ENCODE measurements around the gene EPHB1.
"Not testable (repeated sequence)": the region's sequence is repeated elsewhere in the genome, so short reads cannot be mapped to it uniquely, and the experiment has no call there.

Gene EPHB1

DNA sequence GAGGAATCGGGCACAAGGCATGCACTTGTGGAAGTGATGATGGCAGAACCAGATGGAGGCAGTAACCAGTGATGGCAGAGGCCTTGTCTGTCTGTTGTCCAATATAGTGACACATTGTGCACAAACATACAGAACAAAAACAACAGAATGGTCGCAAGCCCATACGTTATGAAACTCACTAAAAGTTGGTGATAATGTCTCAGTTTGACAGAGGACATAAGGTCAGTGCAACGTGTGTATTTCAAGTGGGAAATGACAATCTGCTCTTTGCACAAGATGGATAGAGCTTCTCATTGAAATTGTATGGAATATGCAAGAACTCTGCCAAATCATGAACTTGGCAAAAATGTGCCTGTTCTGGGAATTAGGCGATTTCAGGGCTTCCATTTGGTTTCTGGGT is 169.2 kb downstream of the EPHB1 start:
- DNase-seq = no peak

DNA sequence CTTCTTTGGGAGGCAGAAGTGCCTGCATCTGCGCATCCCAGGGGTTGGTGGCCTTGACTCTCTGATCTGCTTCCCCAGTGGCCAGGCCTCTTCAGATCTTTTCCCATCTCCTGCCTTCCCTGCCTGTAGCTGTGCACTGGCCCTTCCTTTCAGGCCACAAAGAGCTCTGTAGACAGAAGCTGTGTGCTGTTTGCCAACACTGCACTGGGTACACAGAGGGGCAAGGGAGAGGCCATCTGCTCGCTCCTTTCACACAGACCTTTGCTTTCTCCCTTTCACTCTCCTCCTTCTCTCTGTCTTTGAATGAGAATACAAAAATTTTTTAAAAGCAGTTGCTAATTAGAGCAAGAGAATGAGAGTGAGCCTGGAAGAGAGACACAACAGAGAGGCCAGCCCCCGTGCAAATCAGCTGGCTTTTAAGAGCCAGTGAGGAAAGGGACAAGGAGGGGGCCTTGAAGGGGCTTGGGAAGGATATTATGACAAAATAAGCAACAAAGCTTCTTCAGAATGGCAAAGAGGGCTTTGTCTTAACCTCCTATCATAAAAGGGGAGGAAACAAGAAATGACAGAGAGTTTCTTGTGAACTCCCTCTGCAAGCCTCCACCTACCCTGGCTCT is 170.9 kb downstream of the EPHB1 start:
- DNase-seq = no peak

DNA sequence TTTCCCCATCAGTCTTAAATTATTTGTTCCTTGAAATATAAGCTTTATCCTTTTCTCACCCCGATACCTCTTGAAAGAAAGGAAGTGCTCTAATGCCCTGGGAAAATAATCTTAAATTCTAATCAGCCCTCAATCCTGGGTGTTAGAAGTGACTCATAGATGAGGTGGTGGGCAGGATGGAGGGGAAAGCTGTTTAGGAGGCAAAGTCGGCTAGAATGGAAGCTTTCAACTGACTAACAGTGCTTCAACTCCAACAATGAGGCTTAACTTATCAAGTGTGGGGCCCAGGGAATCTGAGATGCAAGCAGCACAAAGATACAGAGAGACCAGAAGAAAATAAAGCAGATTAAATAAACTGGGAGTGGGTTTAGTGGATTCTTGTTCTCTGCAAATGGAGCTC is 175.8 kb downstream of the EPHB1 start:
- no peak for DNase-seq

DNA sequence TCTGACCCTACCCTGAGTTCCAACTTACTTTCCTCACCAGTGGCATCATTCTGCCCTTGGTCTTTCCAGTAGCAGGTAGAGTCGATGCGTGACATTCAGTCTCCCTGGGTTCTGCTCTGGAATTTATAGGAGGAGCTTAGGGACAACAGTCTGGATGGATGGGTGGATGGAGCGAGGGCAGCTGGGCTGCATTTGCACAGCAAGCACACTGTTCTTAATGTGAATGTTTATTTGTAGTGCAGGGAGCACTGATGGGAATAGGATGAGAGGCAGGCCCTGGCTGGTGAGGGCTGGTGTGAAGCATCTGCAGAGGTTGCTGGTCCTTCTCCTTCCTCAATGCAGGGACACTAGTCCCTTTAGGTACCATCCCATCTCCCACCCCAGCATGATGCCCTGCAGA is 176.2 kb downstream of the EPHB1 start:
- DNase-seq = no peak

DNA sequence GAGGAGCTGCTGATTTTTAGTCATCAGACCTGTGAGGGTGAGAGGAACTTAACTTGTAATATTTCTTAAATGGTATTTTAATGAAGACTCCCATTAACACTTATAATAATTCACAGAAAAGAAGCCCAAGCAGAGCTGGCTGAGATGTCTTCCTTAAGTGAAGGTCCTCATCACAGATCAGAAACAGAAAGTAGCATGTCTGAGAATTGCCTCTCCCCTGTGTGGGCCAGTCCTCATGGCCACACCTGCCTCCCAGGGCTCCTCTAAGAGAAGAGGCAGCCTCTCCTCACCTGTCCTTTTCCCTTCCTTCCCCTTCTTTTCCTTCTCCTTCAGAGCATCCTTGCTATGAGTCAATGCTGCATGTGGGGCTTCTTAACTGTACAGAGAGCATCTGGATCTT is 176.8 kb downstream of the EPHB1 start:
- not testable (repeated sequence) for DNase-seq

DNA sequence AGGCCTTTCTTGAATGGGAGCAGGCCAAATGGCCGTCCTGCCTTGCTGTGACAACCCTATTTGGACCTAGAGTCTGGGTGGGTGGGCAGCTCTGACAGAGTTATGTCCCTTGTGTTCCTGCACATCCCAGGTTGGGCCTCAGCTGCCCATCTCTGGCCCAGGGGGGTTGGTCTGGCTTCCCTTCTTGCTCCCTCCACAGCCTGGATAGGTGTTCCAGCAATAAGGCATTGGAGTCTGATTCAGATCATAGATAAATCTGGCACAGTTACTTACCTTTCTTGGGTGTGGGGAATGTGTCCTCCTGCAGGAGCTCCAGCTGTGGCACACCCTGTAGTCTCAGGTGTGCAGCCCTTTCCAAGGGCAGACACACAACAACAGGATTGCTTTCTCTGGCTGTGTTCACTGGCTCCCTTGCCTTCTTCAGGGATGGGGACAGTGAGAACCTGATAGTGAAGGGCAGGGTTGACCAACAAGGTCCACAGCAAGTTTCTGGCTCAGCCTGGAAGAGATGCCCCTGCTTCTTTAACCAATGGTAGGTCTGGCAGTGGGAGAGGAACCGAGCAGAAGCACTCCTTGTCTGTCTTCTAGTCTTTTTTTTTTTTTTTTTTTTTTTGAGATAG is 177.9 kb downstream of the EPHB1 start:
- DNase-seq = no peak

DNA sequence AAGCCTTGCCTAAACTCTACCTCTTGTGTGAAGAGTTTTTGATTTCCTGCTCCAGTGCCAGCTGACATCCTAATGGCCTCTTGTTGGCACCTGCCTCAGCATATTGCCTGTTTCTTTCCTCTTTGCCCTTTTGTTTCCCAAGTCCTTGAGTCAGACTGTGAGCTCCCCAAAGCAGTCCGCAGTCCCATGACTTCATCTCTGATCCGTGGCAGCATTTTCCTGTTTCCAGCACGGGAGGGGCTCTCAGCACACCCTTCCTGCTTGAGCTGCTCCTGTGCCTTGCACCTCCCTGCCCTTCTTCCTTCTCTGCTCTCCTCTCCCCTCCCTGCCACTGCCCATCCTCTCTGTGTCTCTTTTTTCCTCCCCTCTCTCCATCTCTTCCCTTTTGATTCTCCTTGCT is 179.6 kb downstream of the EPHB1 start:
- DNase-seq = no peak

DNA sequence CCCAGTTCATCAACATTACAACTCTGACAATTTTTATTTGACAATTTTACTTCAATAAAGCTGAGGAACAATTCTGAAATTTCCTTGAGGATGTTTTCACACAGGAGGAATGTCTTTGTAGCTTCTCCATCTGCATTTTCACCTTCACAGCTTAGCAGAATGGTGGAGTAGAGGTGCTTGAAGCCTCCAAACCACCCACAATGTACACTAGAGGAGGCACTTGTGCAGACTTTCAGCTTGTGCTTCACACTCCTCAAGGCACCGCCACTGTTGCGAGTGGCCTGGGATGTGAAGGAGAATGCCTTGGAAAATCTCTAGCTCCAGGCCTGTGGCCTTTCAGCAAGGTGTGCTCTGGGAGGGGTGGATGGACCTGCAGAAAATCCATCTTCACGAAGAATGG is 181.9 kb downstream of the EPHB1 start:
- DNase-seq = no peak

DNA sequence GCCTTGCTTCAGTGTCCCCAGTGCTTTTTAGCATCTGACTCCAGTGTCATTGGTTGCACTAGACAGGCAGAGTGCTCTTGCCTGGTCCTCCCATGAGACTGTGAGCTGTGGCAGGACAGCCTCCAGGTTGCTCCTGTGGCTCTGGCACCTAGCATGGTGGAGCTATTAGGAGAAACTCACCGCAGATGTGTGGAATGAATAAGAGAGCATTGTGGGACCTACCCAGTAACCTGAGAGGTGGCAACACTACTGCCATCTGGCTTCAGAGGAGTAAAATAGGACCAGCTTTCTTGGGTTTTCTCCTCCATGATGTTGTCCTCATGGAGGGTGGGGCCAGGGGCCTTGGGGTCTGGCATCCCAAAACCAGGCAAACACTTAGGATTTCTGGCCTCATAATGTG is 183.6 kb downstream of the EPHB1 start:
- no peak for DNase-seq

DNA sequence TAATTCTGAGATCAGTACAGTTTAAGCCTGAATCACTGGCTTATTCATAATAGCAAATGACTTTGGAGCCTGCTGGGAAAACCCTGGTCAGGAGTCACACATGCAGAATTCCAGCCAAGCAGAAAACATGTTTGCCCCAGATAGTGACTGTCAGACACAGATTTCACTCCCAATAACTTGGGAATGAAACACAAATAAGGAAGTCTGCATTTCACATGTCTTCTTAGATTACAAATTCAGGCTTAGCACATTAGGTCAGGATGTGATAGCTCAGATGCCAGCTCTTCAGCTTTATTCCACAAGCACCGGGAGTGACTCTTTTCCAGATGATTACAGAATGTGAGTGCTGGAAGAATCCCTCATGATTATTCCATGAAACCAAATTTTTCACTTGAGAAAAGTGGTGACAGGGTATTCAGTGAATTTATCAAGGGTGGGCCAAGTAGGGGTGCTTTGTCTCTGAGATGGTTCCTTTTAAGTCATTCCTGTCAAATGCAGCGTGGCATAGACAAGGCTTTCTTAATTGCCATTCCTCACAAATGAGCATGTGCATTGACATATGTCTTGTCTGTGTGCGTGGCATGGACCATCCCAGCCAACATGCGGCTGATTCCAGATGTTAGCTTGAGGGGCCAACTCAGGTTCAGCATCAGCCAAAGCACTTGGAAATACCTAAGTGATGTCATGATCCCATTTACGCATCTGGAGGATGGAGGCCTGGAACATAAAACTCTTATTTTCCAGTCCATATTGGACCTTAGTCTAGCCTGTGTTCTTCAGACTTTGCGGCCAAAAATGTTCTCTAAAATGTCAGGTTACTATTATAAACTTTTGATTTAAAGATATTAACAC is 191.0 kb downstream of the EPHB1 start:
- no peak for DNase-seq

DNA sequence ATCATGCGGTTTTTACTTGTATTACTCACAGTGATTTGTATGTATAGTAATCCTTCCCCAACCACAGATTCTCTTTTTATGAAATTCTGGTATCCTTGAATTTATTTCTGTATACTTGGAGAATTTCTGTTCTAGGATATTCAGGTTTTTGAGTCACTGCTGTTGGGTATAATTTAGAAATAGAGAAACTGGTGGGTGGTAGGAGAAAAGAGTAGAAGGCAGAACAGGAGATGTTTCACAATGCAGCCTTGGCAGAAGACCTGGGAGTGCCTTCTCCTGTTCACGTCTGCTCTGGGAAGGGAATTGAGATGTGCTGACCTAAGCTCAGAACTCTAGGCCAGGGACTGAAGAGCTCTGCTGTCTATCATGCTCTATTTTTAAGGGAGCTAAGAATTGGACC is 193.6 kb downstream of the EPHB1 start:
- no peak for DNase-seq

DNA sequence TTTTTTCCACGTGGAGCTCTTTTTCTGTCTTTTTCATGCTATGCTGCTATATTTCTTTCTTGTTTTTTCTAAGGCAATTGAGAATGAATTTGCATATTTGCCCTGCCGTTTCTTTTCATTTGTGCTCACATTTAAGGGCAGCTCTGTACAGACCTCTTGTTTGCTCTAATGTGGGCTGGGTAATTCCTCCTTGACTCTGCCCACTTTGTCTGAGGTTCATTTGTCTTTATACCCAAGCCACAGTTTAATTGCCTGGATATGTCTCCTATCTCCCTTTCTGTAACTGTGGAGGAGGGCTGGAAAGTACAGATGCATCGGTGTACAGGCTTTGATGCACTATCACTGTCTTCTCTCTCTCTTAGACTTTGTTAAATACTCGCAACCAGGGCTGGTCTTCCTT is 195.9 kb downstream of the EPHB1 start:
- DNase-seq = no peak

DNA sequence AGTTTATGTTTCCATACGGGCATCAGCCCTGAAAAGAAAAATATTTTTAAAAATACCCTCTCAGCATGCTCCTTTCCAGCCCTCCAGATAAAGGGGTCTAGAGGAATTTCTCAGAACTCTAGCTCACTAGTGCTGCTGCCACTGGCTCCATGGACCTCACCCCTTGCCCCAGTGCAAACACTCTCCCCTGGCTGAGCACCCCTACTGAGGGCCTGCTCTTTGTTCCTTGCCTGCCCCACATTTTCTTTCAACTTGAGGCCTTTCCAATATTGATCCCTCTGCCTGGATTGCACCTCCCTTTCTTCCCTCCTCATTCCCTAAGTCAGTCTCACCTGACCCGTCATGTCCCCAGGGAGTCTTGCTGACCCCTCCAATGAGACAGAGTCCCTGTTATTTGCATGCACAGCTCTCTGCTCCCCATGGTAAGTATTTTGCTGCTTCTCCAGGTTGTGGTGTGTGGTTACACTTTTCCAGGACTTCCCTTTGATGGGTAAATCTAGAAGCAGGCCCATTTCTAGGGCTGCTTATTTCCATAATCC is 196.5 kb downstream of the EPHB1 start:
- DNase-seq = no peak

DNA sequence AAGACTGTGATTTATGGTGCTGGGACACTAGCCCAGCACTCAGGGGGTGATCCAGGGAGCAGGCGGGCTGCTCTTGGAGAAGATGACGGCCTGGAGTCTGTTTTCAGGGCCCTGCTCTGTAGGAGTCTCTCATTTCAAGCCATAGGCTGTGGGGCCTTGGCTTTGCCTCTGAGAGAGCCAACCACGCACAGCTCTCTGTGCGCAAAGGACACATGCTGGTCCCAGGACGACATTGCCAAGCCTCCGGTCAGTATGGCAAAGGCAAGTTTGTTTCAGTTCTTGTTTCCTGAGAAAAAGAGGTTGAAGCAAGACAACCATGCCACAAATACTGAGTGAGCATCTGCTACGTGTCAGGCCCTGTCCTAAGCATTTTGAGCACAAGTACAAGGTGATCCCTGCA is 197.1 kb downstream of the EPHB1 start:
- DNase-seq = no peak

DNA sequence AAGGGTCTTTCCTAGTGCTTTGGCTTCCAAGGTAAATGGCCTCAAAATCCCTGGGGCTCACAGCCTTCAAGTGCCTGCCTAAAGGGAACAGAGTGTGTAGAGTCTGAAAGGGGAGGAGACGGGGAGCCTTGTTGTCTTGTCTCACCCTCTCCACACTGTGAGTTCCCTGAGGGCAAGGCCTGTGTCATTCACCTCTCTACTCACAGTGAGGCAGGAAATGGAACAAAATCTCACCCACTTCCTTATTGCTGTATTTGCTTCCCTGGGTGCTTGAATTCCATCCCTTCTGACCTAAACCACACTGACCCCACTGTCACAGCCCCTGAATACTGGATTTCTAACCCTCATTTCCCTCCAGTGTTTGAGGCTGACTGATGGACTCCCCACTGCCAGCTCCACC is 197.5 kb downstream of the EPHB1 start:
- no peak for DNase-seq

DNA sequence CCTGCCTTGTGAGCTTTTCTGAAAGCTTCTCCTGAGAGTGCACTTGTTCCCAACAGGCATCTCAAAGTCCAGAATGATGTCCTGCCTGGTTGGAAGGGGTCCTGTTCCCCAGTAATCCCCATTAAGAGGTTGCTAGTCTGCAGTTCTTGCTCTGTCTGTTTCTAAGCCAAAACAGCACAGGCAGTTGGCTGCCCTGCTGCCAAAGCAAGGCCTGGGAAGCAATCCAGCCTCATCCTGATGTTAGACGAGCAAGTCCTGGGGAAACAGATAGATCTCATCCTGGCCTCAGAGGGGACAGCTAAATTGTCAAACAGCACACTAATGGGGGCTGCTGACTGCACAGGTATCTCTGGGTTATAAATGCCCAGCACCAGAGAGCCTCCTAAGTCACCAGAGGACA is 198.0 kb downstream of the EPHB1 start:
- DNase-seq = no peak

DNA sequence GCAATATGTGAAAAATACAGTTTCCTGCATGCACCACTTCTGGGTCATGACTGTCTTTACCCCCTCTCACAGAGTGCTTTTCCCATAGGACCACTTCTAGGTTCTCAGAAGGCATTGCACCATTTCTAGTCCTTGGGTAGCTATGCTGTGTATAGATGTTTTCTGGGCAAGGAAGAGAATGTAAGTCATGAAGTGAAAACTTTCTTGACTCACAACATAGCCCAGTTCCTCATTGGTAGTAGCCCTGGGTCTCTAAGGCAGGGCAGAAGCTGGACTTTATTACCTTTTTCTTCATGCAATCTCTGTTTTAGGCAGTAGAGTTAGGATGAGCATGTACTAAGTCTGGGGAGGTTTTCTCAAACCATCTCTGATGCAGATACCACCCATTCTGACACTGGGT is 203.1 kb downstream of the EPHB1 start:
- DNase-seq = no peak

DNA sequence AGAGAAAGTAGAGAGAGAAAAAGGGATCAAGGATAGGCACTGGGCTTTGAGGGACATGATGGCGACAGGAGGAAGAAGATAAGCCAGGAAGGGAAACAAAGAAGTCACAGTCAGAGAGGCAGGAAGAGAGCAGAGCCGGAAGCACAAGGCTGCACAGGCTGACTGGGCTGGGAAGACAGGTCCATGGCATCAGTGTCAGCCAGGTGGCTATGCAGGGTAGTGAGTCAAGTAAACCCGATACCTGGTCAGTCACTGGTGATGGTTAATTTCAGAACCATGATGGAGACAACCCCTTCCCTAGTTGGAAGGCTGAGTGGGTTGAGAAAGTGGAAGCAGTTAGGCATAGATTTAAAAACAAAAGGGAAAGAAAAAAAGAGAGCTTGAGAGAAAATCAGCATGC is 203.8 kb downstream of the EPHB1 start:
- DNase-seq = no peak

DNA sequence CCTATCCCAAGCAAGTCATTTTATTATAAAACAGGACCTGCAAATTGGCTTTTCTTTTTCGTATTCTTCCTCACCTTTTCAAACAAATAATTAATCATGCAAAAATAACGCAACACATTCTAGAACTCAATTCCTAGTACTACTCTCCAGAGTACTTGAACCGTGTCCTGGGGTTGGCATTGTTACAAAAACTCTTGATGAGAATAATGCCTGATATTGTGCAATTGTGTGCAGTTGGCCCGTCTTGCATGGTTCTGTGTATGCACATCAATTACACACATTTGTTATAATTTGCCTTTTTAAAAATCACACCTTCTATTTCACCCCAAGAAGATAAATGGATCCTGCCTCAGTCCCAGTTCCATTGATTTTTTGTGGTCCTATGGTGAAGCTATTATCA is 205.4 kb downstream of the EPHB1 start:
- no peak for DNase-seq

DNA sequence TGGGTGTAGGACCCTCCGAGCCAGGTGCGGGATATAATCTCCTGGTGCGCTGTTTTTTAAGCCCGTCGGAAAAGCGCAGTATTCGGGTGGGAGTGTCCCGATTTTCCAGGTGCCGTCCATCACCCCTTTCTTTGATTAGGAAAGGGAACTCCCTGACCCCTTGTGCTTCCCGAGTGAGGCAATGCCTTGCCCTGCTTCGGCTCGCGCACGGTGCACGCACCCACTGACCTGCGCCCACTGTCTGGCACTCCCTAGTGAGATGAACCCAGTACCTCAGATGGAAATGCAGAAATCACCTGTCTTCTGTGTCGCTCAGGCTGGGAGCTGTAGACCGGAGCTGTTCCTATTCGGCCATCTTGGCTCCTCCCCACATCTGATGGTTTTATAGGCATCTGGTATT is 210.6 kb downstream of the EPHB1 start:
- DNase-seq = not testable (repeated sequence)

DNA sequence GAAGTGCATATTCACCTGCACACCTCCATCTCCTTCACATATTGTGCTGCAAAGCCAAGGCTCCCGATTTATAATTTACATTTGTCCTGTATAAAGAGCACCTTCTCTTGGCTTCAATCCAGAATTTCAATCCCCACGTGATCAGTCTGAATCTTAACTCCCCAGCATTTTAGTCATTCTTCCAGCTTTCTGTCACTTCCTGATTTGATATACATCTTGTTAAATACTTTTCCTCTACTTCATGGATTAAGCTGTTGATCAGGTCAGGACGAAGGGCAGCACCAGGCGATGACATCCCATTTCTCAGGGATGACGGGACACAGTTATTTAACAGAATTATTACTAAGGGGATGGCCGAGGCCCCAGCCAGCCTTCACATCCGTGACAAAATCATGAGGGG is 212.5 kb downstream of the EPHB1 start:
- DNase-seq = no peak

DNA sequence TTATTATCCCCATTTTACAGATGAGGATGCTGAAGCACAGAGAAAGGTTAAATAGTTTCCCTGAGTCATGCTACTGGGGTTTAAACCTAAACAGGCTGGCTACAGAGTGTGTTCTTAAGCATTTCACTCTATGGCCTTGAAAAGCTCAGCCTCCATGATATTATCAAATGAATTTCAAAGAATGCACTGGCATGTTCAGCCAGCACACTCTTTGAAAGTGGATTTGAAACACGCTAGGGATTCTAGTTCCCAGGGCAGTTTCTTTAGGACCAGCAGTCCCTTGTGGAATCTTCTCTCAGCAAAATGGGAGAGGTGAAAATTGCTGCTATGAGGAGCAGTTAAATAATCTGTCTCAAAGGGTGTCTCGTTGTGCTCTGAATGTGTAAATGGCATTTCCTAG is 213.3 kb downstream of the EPHB1 start:
- no peak for DNase-seq

DNA sequence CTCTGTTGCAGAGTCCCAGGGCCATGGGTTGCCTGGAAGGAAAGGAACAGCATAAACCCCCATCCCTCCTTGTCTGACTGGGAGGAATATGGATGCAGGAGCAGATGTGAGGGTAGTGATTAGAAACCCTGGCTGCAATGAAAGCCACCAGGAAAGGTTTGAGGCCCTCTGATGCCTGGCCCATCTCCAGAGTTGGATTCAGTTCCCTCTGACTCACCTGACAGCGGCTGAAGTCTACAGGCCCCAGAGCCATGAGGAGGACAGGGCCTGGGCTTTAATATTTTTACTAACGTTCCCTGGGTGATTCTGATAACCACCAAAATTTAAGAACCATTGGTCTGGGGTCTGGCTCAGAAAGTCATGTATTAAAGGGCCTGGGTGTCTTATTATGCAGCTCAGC is 214.0 kb downstream of the EPHB1 start:
- no peak for DNase-seq

DNA sequence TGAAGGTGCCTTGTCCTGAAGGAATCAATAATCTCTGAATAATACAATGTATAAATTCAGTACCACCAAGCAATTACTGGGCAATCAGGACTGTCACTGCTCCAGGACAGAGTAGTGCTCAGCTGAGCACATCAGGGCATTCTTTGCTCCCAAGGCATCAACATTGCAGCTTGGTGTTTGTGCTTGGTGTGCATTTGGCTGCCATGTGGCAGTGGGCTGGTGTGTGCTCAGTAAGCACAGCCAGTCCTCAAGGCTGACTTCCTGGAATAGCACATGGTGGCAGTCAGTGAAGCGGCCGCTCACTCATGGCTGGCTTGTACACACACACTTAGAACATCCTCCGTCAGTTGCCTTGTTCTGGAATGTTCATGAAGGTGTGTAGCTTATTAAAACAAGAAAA is 217.0 kb downstream of the EPHB1 start:
- no peak for DNase-seq
